ENCODE measurements around the gene ZNF341. TPM values are rescaled to one million over a fixed set of nuclear protein-coding genes. Genes with fewer than 3 reads are reported as not detected.
A peak's percentile ranks its signal among the peaks of the same experiment; 100 is the strongest.

Gene ZNF341
- total RNA-seq, 1 donor from 2014 or later = 0.77 TPM

- no peak for DNase-seq (ENCODE audit: low read depth in 2 of 2)
Observed at GRCh38 chr20:33701629-33702450, 30.0 kb upstream of the ZNF341 start.

GRCh38 chr20:33702861-33703260 lies 28.9 kb upstream of the ZNF341 start:
- DNase-seq (ENCODE audit: low read depth in 2 of 2) = no peak

- no peak for DNase-seq (ENCODE audit: low read depth in 2 of 2)
Observed at GRCh38 chr20:33703498-33704137, 28.2 kb upstream of the ZNF341 start.

- no peak for DNase-seq (ENCODE audit: low read depth in 2 of 2)
Observed at GRCh38 chr20:33704197-33704924, 27.4 kb upstream of the ZNF341 start.

- DNase-seq (ENCODE audit: low read depth in 2 of 2) = no peak
Observed at GRCh38 chr20:33707668-33708067, 24.1 kb upstream of the ZNF341 start.

GRCh38 chr20:33709398-33709797 lies 22.4 kb upstream of the ZNF341 start:
- no peak for DNase-seq (ENCODE audit: low read depth in 2 of 2)

GRCh38 chr20:33709905-33710541 lies 21.8 kb upstream of the ZNF341 start:
- DNase-seq (ENCODE audit: low read depth in 2 of 2) = no peak

- DNase-seq (ENCODE audit: low read depth in 2 of 2) = no peak
Observed at GRCh38 chr20:33710681-33711445, 20.9 kb upstream of the ZNF341 start.

GRCh38 chr20:33711446-33711738 lies 20.4 kb upstream of the ZNF341 start:
- no peak for DNase-seq (ENCODE audit: low read depth in 2 of 2)

- DNase-seq (ENCODE audit: low read depth in 2 of 2) = no peak
Observed at GRCh38 chr20:33713865-33714367, 17.9 kb upstream of the ZNF341 start.

GRCh38 chr20:33716498-33716897 lies 15.3 kb upstream of the ZNF341 start:
- DNase-seq (ENCODE audit: low read depth in 2 of 2) = no peak

GRCh38 chr20:33719277-33719988 lies 12.4 kb upstream of the ZNF341 start:
- DNase-seq (ENCODE audit: low read depth in 2 of 2) = no peak

GRCh38 chr20:33719989-33720709 lies 11.6 kb upstream of the ZNF341 start, which contains the start of gene PXMP4:
Gene PXMP4 (minus strand): TSS chr20:33720310. CDS start chr20:33720207, 103 bp downstream.
- peak; percentile 98 for DNase-seq (ENCODE audit: low read depth in 2 of 2)

GRCh38 chr20:33721391-33722140 lies 10.2 kb upstream of the ZNF341 start:
- DNase-seq (ENCODE audit: low read depth in 2 of 2) = no peak

- DNase-seq (ENCODE audit: low read depth in 2 of 2) = no peak
Observed at GRCh38 chr20:33724439-33725094, 7.2 kb upstream of the ZNF341 start.

- no peak for DNase-seq (ENCODE audit: low read depth in 2 of 2)
Observed at GRCh38 chr20:33725607-33726264, 6.1 kb upstream of the ZNF341 start.

- no peak for DNase-seq (ENCODE audit: low read depth in 2 of 2)
Observed at GRCh38 chr20:33727115-33727479, 4.7 kb upstream of the ZNF341 start.

- no peak for DNase-seq (ENCODE audit: low read depth in 2 of 2)
Observed at GRCh38 chr20:33727806-33728205, 4.0 kb upstream of the ZNF341 start.

All from dermis microvascular lymphatic vessel endothelial cell (primary cell).